Liver (tissue), 9 donors: Measurements from ENCODE around the gene GNPTAB. TPM values are rescaled to one million over a fixed set of nuclear protein-coding genes. Genes with fewer than 3 reads are reported as not detected.

ENCODE experiments used
- DNase-seq: peaks from one replicate; pipeline ENCODE4 v3.0.0-alpha.2; 2017; ENCODE audit warnings: low spot score
- H3K27ac ChIP-seq, 2 donors: one replicate each; pipeline ENCODE4 v1.7.0; 2013; ENCODE audit warnings: inconsistent platforms in 2 of 2, low read length in 2 of 2, control low read depth in 1 of 2, low read depth in 1 of 2, mild to moderate bottlenecking in 1 of 2
- H3K27me3 ChIP-seq, 4 donors: one replicate each; pipeline versions ENCODE4 v1.6.1 to v1.7.0; 2013; ENCODE audit warnings: low read length in 3 of 4, inconsistent platforms in 1 of 4, mild to moderate bottlenecking in 1 of 4, moderate library complexity in 1 of 4; ENCODE audit not compliant: control insufficient read depth in 4 of 4, insufficient read depth in 4 of 4
- H3K36me3 ChIP-seq, 4 donors: one replicate each; pipeline versions ENCODE4 v1.6.1 to v1.7.0; 2013; ENCODE audit warnings: low read length in 3 of 4, mild to moderate bottlenecking in 3 of 4, low read depth in 1 of 4, moderate library complexity in 1 of 4; ENCODE audit not compliant: control insufficient read depth in 4 of 4, insufficient read depth in 3 of 4
- H3K4me1 ChIP-seq, 4 donors: one replicate each; pipeline versions ENCODE4 v1.6.1 to v1.7.0; 2013; ENCODE audit warnings: low read length in 3 of 4, mild to moderate bottlenecking in 3 of 4, moderate library complexity in 1 of 4; ENCODE audit not compliant: control insufficient read depth in 4 of 4, insufficient read depth in 4 of 4
- H3K4me3 ChIP-seq, 3 donors: one replicate each; pipeline versions ENCODE4 v1.6.1 to v1.7.0; 2013; ENCODE audit warnings: low read length in 3 of 3, control low read depth in 1 of 3, low read depth in 1 of 3, mild to moderate bottlenecking in 1 of 3
- H3K9ac ChIP-seq, 2 donors: one replicate each; pipeline ENCODE4 v1.7.0; 2013; ENCODE audit warnings: low read length in 2 of 2, mild to moderate bottlenecking in 2 of 2, moderate library complexity in 2 of 2, control low read depth in 1 of 2, low read depth in 1 of 2
- H3K9me3 ChIP-seq, 4 donors: one replicate each; pipeline versions ENCODE4 v1.6.1 to v1.7.0; 2013; ENCODE audit warnings: low read length in 3 of 4; ENCODE audit not compliant: control insufficient read depth in 4 of 4
- GABPA ChIP-seq, 2 donors: IDR thresholded peaks in 1 of 2; conservative IDR thresholded peaks in 1 of 2; 2 replicates each; pipeline ENCODE4 v1.6.1; 2016; ENCODE audit warnings: antibody characterized with exemption in 2 of 2, mild to moderate bottlenecking in 1 of 2, moderate library complexity in 1 of 2
- HNF4A ChIP-seq, 2 donors: conservative IDR thresholded peaks; 2 replicates each; pipeline ENCODE4 v1.6.1; 2016; ENCODE audit warnings: antibody characterized with exemption in 2 of 2, mild to moderate bottlenecking in 2 of 2
- JUND ChIP-seq, 2 donors: IDR thresholded peaks; 2 replicates each; pipeline ENCODE4 v1.6.1; 2016; ENCODE audit warnings: antibody characterized with exemption in 2 of 2
- RAD21 ChIP-seq, 2 donors: IDR thresholded peaks; 2 replicates each; pipeline ENCODE4 v1.6.1; 2016; ENCODE audit warnings: antibody characterized with exemption in 2 of 2, mild to moderate bottlenecking in 2 of 2
- RXRA ChIP-seq, 2 donors: IDR thresholded peaks; 2 replicates each; pipeline ENCODE4 v1.6.1; 2017 to 2018; ENCODE audit warnings: antibody characterized with exemption in 2 of 2, mild to moderate bottlenecking in 1 of 2
- SP1 ChIP-seq: IDR thresholded peaks from 2 replicates; pipeline ENCODE4 v1.6.1; 2018; ENCODE audit warnings: antibody characterized with exemption, mild to moderate bottlenecking
- TAF1 ChIP-seq: conservative IDR thresholded peaks from 2 replicates; pipeline ENCODE4 v1.6.1; 2016; ENCODE audit warnings: antibody characterized with exemption, mild to moderate bottlenecking
- YY1 ChIP-seq: IDR thresholded peaks from 2 replicates; pipeline ENCODE4 v1.6.1; 2016; ENCODE audit warnings: antibody characterized with exemption, mild to moderate bottlenecking
- WGBS: extraction: QIAGEN DNeasy Blood & Tissue Kit; methylation state at CpG from one replicate; pipeline ENCODE4 v1.1.7; 2013; 5-methylcytosine and 5-hydroxymethylcytosine counted together
- polyA plus RNA-seq, 2 donors: library from polyadenylated mRNA; stranded (reverse) in 1 of 2; unstranded in 1 of 2; fragments of 200-250 nt in 1 of 2; fragments of >200 nt in 1 of 2; fragmentation: Nextera tagmentation in 1 of 2; extraction: Ambion mirVana in 1 of 2; gene quantifications; one replicate each; pipeline versions ENCODE4 v1.2.1 to v1.2.3, GENCODE V29; 2013 to 2015
- total RNA-seq, 2 donors: library from RNA; depleted of rRNA; stranded (reverse); fragments of >200 nt; gene quantifications; one replicate each; pipeline ENCODE4 v1.2.3, GENCODE V29; 2014
- TF ChIP-seq, protein P1 (sequence below): IDR thresholded peaks from 2 replicates; pipeline ENCODE4 v1.6.1; 2016; ENCODE audit warnings: antibody characterized with exemption, mild to moderate bottlenecking
- TF ChIP-seq, protein P2 (sequence below): IDR thresholded peaks from 2 replicates; pipeline ENCODE4 v1.6.1; 2016; ENCODE audit warnings: antibody characterized with exemption
- TF ChIP-seq, protein P3 (sequence below): fragments of 150-350 bp; IDR thresholded peaks from 2 replicates; pipeline ENCODE4 v1.5.1; 2017; ENCODE audit warnings: improper control_type of control experiment, low read depth, low read length; ENCODE audit not compliant: missing input control
- TF ChIP-seq, protein P4 (sequence below): IDR thresholded peaks from 2 replicates; pipeline ENCODE4 v1.6.1; 2016; ENCODE audit warnings: antibody characterized with exemption
- TF ChIP-seq, protein P5 (sequence below): IDR thresholded peaks from 2 replicates; pipeline ENCODE4 v1.6.1; 2016; ENCODE audit warnings: antibody characterized with exemption
- donor health status: healthy.
- donor health status: healthy.
- donor health status: healthy.
- donor health status: healthy.
- donor health status: healthy.

The GNPTAB gene
- total and polyA plus RNA-seq, 4 donors = 4.6 to 11.1 (median 7.7) TPM

DNA sequence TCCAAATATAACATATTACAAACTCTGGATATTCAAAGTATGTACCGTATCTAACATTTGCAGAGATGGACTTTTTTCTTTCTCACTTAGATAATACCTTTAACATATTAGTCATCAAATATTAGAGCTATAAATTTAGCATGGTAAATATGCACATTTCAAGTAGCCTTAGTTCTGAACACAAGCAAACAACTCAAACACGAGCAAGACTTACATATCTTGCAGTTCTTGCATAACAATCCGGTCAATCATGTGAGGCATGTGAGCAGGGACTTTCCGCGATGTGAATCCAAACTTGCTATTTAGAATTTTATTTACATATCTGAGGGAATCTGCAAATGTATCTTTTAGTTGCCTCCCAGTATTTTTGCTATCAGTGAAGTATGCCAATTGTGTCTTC lies 69.4 kb downstream of the GNPTAB start:
- no peak overlapping the region for H3K4me3 ChIP-seq
- peaks cover 1 to 14% (median 6%) of the 10 kb centered on the region in 4 donors for H3K36me3 ChIP-seq
- DNase-seq = no peak
- H3K27me3 ChIP-seq = no peaks in the 10 kb centered on the region
- WGBS = 62% methylated on average over 5 of the region's 5 CpGs
- H3K9ac ChIP-seq = no peak overlapping the region
- TF ChIP-seq HNF4A (conservative IDR thresholded peaks at IDR 0.05) = no peak
- no peak for TF ChIP-seq SP1
- TF ChIP-seq GABPA (IDR thresholded peaks at IDR 0.05 in 1 of 2, conservative IDR thresholded peaks at IDR 0.05 in 1 of 2) = no peak
- TF ChIP-seq YY1 = no peak
- H3K4me1 ChIP-seq = no peaks in the 10 kb centered on the region
- H3K9me3 ChIP-seq = no peaks in the 10 kb centered on the region
- no peak overlapping the region for H3K27ac ChIP-seq

DNA sequence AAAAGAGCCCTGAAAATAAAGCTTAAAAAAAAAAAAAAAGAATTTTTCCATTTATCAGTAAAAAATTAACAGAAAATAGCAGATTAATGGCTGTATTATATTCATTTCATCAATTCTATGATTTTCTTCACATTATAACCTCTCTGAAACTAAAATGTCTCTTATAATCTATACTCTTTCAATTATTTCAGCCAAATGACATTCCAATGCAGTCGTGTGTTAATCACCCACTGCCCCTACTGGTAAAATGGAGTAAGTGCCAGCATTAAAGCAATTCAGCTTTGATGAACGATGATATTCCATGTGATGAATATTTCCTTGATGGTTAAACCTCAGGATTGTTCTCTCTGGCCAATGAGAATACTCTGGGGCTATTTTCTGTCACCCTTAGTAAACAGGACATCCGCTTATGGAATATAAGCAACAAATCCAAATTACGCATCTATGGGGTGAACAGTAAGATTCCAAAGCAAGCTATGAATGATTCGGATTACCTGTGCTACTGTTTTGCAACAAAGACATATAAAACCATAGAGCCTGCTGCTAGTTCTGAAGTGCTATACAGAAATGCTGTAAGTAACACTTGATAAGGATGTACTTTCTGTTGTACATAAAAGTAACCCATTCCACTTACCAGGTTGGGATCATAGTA lies 71.2 kb downstream of the GNPTAB start:
- WGBS = 72% methylated on average over 5 of the region's 5 CpGs
- no peaks in the 10 kb centered on the region for H3K4me1 ChIP-seq
- no peak overlapping the region for H3K27ac ChIP-seq
- DNase-seq = no peak
- no peaks in the 10 kb centered on the region for H3K27me3 ChIP-seq
- no peaks in the 10 kb centered on the region for H3K9me3 ChIP-seq
- H3K9ac ChIP-seq = no peak overlapping the region
- H3K36me3 ChIP-seq = peaks cover 1 to 14% (median 6%) of the 10 kb centered on the region in 4 donors
- H3K4me3 ChIP-seq = no peak overlapping the region
- TF ChIP-seq GABPA (IDR thresholded peaks at IDR 0.05 in 1 of 2, conservative IDR thresholded peaks at IDR 0.05 in 1 of 2) (no peak), RAD21 (IDR thresholded peaks at IDR 0.05) (peak; percentile 87 to 89)
- TF ChIP-seq, protein P1, sequence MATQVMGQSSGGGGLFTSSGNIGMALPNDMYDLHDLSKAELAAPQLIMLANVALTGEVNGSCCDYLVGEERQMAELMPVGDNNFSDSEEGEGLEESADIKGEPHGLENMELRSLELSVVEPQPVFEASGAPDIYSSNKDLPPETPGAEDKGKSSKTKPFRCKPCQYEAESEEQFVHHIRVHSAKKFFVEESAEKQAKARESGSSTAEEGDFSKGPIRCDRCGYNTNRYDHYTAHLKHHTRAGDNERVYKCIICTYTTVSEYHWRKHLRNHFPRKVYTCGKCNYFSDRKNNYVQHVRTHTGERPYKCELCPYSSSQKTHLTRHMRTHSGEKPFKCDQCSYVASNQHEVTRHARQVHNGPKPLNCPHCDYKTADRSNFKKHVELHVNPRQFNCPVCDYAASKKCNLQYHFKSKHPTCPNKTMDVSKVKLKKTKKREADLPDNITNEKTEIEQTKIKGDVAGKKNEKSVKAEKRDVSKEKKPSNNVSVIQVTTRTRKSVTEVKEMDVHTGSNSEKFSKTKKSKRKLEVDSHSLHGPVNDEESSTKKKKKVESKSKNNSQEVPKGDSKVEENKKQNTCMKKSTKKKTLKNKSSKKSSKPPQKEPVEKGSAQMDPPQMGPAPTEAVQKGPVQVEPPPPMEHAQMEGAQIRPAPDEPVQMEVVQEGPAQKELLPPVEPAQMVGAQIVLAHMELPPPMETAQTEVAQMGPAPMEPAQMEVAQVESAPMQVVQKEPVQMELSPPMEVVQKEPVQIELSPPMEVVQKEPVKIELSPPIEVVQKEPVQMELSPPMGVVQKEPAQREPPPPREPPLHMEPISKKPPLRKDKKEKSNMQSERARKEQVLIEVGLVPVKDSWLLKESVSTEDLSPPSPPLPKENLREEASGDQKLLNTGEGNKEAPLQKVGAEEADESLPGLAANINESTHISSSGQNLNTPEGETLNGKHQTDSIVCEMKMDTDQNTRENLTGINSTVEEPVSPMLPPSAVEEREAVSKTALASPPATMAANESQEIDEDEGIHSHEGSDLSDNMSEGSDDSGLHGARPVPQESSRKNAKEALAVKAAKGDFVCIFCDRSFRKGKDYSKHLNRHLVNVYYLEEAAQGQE = no peak
- TF ChIP-seq, protein P2, sequence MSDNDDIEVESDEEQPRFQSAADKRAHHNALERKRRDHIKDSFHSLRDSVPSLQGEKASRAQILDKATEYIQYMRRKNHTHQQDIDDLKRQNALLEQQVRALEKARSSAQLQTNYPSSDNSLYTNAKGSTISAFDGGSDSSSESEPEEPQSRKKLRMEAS = no peak
- TF ChIP-seq, protein P3, sequence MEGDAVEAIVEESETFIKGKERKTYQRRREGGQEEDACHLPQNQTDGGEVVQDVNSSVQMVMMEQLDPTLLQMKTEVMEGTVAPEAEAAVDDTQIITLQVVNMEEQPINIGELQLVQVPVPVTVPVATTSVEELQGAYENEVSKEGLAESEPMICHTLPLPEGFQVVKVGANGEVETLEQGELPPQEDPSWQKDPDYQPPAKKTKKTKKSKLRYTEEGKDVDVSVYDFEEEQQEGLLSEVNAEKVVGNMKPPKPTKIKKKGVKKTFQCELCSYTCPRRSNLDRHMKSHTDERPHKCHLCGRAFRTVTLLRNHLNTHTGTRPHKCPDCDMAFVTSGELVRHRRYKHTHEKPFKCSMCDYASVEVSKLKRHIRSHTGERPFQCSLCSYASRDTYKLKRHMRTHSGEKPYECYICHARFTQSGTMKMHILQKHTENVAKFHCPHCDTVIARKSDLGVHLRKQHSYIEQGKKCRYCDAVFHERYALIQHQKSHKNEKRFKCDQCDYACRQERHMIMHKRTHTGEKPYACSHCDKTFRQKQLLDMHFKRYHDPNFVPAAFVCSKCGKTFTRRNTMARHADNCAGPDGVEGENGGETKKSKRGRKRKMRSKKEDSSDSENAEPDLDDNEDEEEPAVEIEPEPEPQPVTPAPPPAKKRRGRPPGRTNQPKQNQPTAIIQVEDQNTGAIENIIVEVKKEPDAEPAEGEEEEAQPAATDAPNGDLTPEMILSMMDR = peak; percentile 80

DNA sequence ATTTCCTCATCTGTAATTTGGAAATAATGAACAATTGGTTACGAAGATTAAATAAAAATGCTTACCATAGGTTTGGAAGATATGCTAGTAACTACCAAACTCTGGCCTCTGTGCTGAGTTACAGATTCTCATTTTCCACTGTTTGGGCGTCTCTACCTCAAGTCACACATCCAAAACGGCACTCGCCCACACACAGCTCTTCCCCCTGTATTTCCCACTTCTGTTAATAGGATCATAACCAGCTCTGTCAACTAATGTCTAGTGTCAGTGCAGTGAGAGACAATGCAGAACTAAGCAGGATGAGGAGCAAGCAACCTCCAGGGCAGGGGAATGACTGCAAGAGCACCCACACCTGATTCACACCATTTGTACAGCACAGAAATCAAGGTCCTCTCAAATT lies 80.6 kb downstream of the GNPTAB start:
- H3K4me3 ChIP-seq = no peak overlapping the region
- 97% methylated on average over 4 of the region's 4 CpGs for WGBS
- H3K36me3 ChIP-seq = peaks cover 2 to 34% (median 28%) of the 10 kb centered on the region in 4 donors
- H3K9ac ChIP-seq = no peak overlapping the region
- H3K27me3 ChIP-seq = no peaks in the 10 kb centered on the region
- no peaks in the 10 kb centered on the region for H3K4me1 ChIP-seq
- no peaks in the 10 kb centered on the region for H3K9me3 ChIP-seq
- DNase-seq = no peak
- no peak overlapping the region for H3K27ac ChIP-seq
- TF ChIP-seq, protein P1 = no peak
- TF ChIP-seq, protein P4, sequence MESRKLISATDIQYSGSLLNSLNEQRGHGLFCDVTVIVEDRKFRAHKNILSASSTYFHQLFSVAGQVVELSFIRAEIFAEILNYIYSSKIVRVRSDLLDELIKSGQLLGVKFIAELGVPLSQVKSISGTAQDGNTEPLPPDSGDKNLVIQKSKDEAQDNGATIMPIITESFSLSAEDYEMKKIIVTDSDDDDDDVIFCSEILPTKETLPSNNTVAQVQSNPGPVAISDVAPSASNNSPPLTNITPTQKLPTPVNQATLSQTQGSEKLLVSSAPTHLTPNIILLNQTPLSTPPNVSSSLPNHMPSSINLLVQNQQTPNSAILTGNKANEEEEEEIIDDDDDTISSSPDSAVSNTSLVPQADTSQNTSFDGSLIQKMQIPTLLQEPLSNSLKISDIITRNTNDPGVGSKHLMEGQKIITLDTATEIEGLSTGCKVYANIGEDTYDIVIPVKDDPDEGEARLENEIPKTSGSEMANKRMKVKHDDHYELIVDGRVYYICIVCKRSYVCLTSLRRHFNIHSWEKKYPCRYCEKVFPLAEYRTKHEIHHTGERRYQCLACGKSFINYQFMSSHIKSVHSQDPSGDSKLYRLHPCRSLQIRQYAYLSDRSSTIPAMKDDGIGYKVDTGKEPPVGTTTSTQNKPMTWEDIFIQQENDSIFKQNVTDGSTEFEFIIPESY = no peak
- TF ChIP-seq, protein P2 = no peak
- no peak for TF ChIP-seq HNF4A (conservative IDR thresholded peaks at IDR 0.05)
- TF ChIP-seq RXRA (IDR thresholded peaks at IDR 0.05) = no peak
- TF ChIP-seq GABPA (IDR thresholded peaks at IDR 0.05 in 1 of 2, conservative IDR thresholded peaks at IDR 0.05 in 1 of 2) = no peak
- TF ChIP-seq TAF1 = no peak
- TF ChIP-seq, protein P5, sequence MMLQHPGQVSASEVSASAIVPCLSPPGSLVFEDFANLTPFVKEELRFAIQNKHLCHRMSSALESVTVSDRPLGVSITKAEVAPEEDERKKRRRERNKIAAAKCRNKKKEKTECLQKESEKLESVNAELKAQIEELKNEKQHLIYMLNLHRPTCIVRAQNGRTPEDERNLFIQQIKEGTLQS = no peak
- no peak for TF ChIP-seq JUND (IDR thresholded peaks at IDR 0.05)
